Immature natural killer cell (primary cell): Measurements from ENCODE around the gene RPL29. TPM values are rescaled to one million over a fixed set of nuclear protein-coding genes. Genes with fewer than 3 reads are reported as not detected.

Experiments
- DNase-seq, 3 donors: peaks; one replicate each; pipeline ENCODE4 v3.0.0; 2022; ENCODE audit warnings: mixed read lengths in 1 of 3
- H3K27ac Mint-ChIP-seq, 6 donors: one replicate each; pipeline ENCODE4 v1.8.0; 2020; ENCODE audit warnings: mixed read lengths in 6 of 6, mild to moderate bottlenecking in 5 of 6, inconsistent platforms in 4 of 6, moderate library complexity in 3 of 6
- H3K27me3 Mint-ChIP-seq, 3 donors: one replicate each; pipeline ENCODE4 v1.8.0; 2020 to 2021; ENCODE audit warnings: low read depth in 3 of 3, mild to moderate bottlenecking in 3 of 3, mixed read lengths in 3 of 3, moderate library complexity in 3 of 3, inconsistent platforms in 1 of 3
- H3K36me3 Mint-ChIP-seq, 3 donors: one replicate each; pipeline ENCODE4 v1.8.0; 2020; ENCODE audit warnings: mixed read lengths in 3 of 3, inconsistent platforms in 2 of 3, mild to moderate bottlenecking in 2 of 3
- H3K4me1 Mint-ChIP-seq, 2 donors: one replicate each; pipeline ENCODE4 v1.8.0; 2020; ENCODE audit warnings: inconsistent platforms in 2 of 2, mild to moderate bottlenecking in 2 of 2, mixed read lengths in 2 of 2, moderate library complexity in 1 of 2
- H3K4me3 Mint-ChIP-seq, 5 donors: one replicate each; pipeline ENCODE4 v1.8.0; 2020; ENCODE audit warnings: mild to moderate bottlenecking in 5 of 5, mixed read lengths in 5 of 5, inconsistent platforms in 3 of 5, moderate library complexity in 3 of 5
- H3K9me3 Mint-ChIP-seq, 6 donors: one replicate each; pipeline ENCODE4 v1.8.0; 2020; ENCODE audit warnings: mild to moderate bottlenecking in 6 of 6, mixed read lengths in 6 of 6, inconsistent platforms in 4 of 6, moderate library complexity in 3 of 6
- polyA plus RNA-seq, 3 donors: library from polyadenylated mRNA; unstranded; fragments of 300-500 nt; fragmentation: Illumina TruSeq; gene quantifications; one replicate each; pipeline ENCODE4 v1.2.3, GENCODE V29; 2021

RPL29 gene
- polyA plus RNA-seq, 3 donors from 2014 or later: 501 to 1,073 (median 800) TPM

DNA sequence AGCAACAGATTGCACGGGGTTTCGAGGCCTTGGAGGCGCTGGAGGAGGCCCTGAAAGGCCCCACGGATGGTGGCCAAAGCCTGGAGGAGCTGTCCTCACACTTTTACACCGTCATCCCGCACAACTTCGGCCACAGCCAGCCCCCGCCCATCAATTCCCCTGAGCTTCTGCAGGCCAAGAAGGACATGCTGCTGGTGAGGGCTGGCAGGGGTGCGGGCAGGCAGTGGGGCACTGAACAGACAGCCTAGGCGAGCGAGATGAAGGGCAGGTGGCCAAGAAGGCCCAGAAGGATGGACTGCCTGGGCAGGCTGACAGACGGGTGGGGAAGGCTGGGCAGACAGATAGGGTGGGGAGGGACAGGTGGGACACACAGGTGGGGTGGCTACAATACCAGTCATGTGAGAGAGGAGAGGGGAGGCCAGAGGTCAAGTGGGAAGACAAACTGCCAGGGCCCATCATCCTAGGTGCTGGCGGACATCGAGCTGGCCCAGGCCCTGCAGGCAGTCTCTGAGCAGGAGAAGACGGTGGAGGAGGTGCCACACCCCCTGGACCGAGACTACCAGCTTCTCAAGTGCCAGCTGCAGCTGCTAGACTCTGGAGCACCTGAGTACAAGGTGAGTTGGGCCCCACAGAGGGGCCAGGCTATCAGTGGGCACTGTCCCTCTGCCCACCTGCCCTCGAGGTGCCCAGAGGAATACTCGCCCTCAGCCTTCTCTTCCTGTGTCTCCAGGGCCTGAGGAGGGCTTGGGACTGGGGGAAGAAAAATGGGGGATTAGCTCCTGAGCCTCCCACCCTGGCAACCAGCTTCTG is 50.5 kb downstream of the RPL29 start:
- no peak overlapping the region for H3K27ac Mint-ChIP-seq
- DNase-seq: no peak

GRCh38 chr3:51944451-51945021 is 51.2 kb downstream of the RPL29 start:
- Mint-ChIP-seq H3K27me3 (peaks cover 2 to 7% (median 6%) of the 10 kb centered on the region in 3 donors), H3K9me3 (no peaks in the 10 kb centered on the region), H3K27ac (peak overlapping the region in 2 of 6 donors; percentile 21 to 71), H3K36me3 (no peaks in the 10 kb centered on the region), H3K4me3 (peak overlapping the region in 2 of 5 donors; percentile 2 to 12), H3K4me1 (peaks cover 21 to 28% of the 10 kb centered on the region in 2 donors)
- no peak for DNase-seq

More for the DNA sequence above, 50.5 kb downstream of the RPL29 start:
- Mint-ChIP-seq H3K4me3 (no peak overlapping the region), H3K36me3 (no peaks in the 10 kb centered on the region), H3K9me3 (no peaks in the 10 kb centered on the region), H3K4me1 (peaks cover 20 to 24% of the 10 kb centered on the region in 2 donors), H3K27me3 (peaks cover 2 to 7% (median 6%) of the 10 kb centered on the region in 3 donors)

Other genes starting within 250 kb of the RPL29 start
- not detected for gene IQCF6, start 216.7 kb downstream of the RPL29 start, polyA plus RNA-seq
- gene IQCF2, start 134.3 kb downstream of the RPL29 start, polyA plus RNA-seq: not detected
- gene IQCF5, start 120.3 kb downstream of the RPL29 start, polyA plus RNA-seq: not detected
- not detected for gene IQCF1, start 92.5 kb downstream of the RPL29 start, polyA plus RNA-seq
- gene RRP9, start 54.0 kb downstream of the RPL29 start, polyA plus RNA-seq: 10 to 100 TPM; 15.5 to 22.5 (median 21.2) TPM
- gene PARP3, start 53.5 kb downstream of the RPL29 start, polyA plus RNA-seq: 1 to 10 TPM in 2 of 3 donors, not detected in 1; 2.3 to 2.9 TPM
- gene GPR62, start 40.5 kb downstream of the RPL29 start, polyA plus RNA-seq: not detected
- 10 to 100 TPM in 1 of 3 donors, 1 to 10 TPM in 2; 7.2 to 12.7 (median 9.3) TPM for gene PCBP4, start 28.4 kb downstream of the RPL29 start, polyA plus RNA-seq
- 10 to 100 TPM; 44.9 to 62.3 (median 51.6) TPM for gene ABHD14B, start 21.8 kb downstream of the RPL29 start, polyA plus RNA-seq
- 100 to 1,000 TPM in 1 of 3 donors, 10 to 100 TPM in 2; 90.2 to 134 (median 97.6) TPM for gene ABHD14A, start 20.8 kb downstream of the RPL29 start, polyA plus RNA-seq
- 10 to 100 TPM; 19.0 to 52.7 (median 23.8) TPM for gene ACY1, start 12.4 kb downstream of the RPL29 start, polyA plus RNA-seq
- gene DUSP7, start 60.7 kb upstream of the RPL29 start, polyA plus RNA-seq: 1 to 10 TPM; 1.2 to 4.3 (median 1.6) TPM
- gene POC1A, start 158.5 kb upstream of the RPL29 start, polyA plus RNA-seq: 1 to 10 TPM in 2 of 3 donors, not detected in 1; 2.9 to 4.0 TPM
- gene ALAS1, start 202.3 kb upstream of the RPL29 start, polyA plus RNA-seq: 10 to 100 TPM; 18.0 to 37.0 (median 27.4) TPM
- gene TLR9, start 229.8 kb upstream of the RPL29 start, polyA plus RNA-seq: not detected
- gene TWF2, start 243.3 kb upstream of the RPL29 start, polyA plus RNA-seq: 100 to 1,000 TPM in 2 of 3 donors, 10 to 100 TPM in 1; 96.4 to 159 (median 143) TPM
- 10 to 100 TPM; 57.1 to 83.6 (median 66.8) TPM for gene PPM1M, start 249.9 kb upstream of the RPL29 start, polyA plus RNA-seq